GM12873 (cell line): Measurements from ENCODE around the gene ASMTL.

Source experiments
- CTCF ChIP-seq: IDR thresholded peaks from 2 replicates; pipeline ENCODE4 v1.5.1; 2012; ENCODE audit warnings: low read depth, mild to moderate bottlenecking, moderate library complexity, low read length, control low read depth; ENCODE audit not compliant: insufficient read depth; ENCODE audit errors: missing control alignments

The ASMTL gene

GRCh38 chrX:1386338-1387127 is 66.2 kb downstream of the ASMTL start:
- TF ChIP-seq CTCF, result no peak

GRCh38 chrX:1385253-1386223 is 67.2 kb downstream of the ASMTL start:
- no peak for TF ChIP-seq CTCF

- TF ChIP-seq CTCF, result no peak
Observed at GRCh38 chrX:1384658-1385252, 68.0 kb downstream of the ASMTL start.

- TF ChIP-seq CTCF, result no peak
Observed at GRCh38 chrX:1380672-1381233, 72.0 kb downstream of the ASMTL start.

GRCh38 chrX:1378306-1378759 is 74.4 kb downstream of the ASMTL start:
- TF ChIP-seq CTCF, result no peak

- TF ChIP-seq CTCF, result no peak
Observed at GRCh38 chrX:1368385-1368698, 84.4 kb downstream of the ASMTL start.
